H9 (cell line): ENCODE measurements around the gene GAS2. TPM values are rescaled to one million over a fixed set of nuclear protein-coding genes. Genes with fewer than 3 reads are reported as not detected.

Experiments used
- DNase-seq: peaks from one replicate; pipeline ENCODE4 v3.0.0-alpha.2; 2017
- H2AFZ ChIP-seq: one replicate; pipeline ENCODE4 v1.6.1; 2013; ENCODE audit warnings: mild to moderate bottlenecking, low read length, control low read depth, moderate library complexity
- H2AK5ac ChIP-seq: 2 replicates; pipeline ENCODE4 v1.6.1; 2013; ENCODE audit warnings: low read length, control low read depth, mixed read lengths; ENCODE audit not compliant: insufficient read length
- H2BK120ac ChIP-seq: one replicate; pipeline ENCODE4 v1.6.1; 2013; ENCODE audit warnings: low read depth, mild to moderate bottlenecking, low read length, control low read depth, inconsistent platforms; ENCODE audit not compliant: poor library complexity, severe bottlenecking
- H2BK12ac ChIP-seq: 2 replicates; pipeline ENCODE4 v1.6.1; 2013; ENCODE audit warnings: low read length, control low read depth, mixed read lengths, low read depth; ENCODE audit not compliant: insufficient read length
- H2BK15ac ChIP-seq: 2 replicates; pipeline ENCODE4 v1.6.1; 2013; ENCODE audit warnings: low read depth, low read length, control low read depth
- H2BK20ac ChIP-seq: one replicate; pipeline ENCODE4 v1.6.1; 2013; ENCODE audit warnings: low read depth, mild to moderate bottlenecking, low read length, control low read depth, inconsistent platforms; ENCODE audit not compliant: poor library complexity, severe bottlenecking
- H2BK5ac ChIP-seq: 2 replicates; pipeline ENCODE4 v1.6.1; 2013; ENCODE audit warnings: low read length, control low read depth, mixed read lengths; ENCODE audit not compliant: insufficient read length
- H3K14ac ChIP-seq: 2 replicates; pipeline ENCODE4 v1.6.1; 2013; ENCODE audit warnings: low read length, control low read depth; ENCODE audit not compliant: insufficient read depth
- H3K18ac ChIP-seq: 2 replicates; pipeline ENCODE4 v1.6.1; 2013; ENCODE audit warnings: low read depth, mild to moderate bottlenecking, mixed read lengths, low read length, control low read depth; ENCODE audit not compliant: insufficient read length
- H3K23ac ChIP-seq: 2 replicates; pipeline ENCODE4 v1.6.1; 2013; ENCODE audit warnings: low read length, control low read depth, mixed read lengths, low read depth; ENCODE audit not compliant: insufficient read length
- H3K23me2 ChIP-seq: 2 replicates; pipeline ENCODE4 v1.6.1; 2013; ENCODE audit warnings: low read depth, mild to moderate bottlenecking, mixed read lengths, low read length, control low read depth; ENCODE audit not compliant: insufficient read length, poor library complexity, severe bottlenecking
- H3K27ac ChIP-seq: 2 replicates; pipeline ENCODE4 v1.5.1; 2013; ENCODE audit warnings: low read length, control low read depth, mixed read lengths, low read depth; ENCODE audit not compliant: insufficient read length
- H3K27me3 ChIP-seq: 2 replicates; pipeline ENCODE4 v1.6.1; 2013; ENCODE audit warnings: low read length, control low read depth, inconsistent platforms; ENCODE audit not compliant: insufficient read depth
- H3K4ac ChIP-seq: 2 replicates; pipeline ENCODE4 v1.6.1; 2013; ENCODE audit warnings: low read depth, mild to moderate bottlenecking, control low read depth, inconsistent platforms, low read length, moderate library complexity
- H3K4me1 ChIP-seq: 2 replicates; pipeline ENCODE4 v1.6.1; 2013; ENCODE audit warnings: low read length, control low read depth, inconsistent platforms; ENCODE audit not compliant: insufficient read depth
- H3K4me2 ChIP-seq: 2 replicates; pipeline ENCODE4 v1.6.1; 2013; ENCODE audit warnings: low read length, control low read depth, mixed read lengths; ENCODE audit not compliant: insufficient read length, insufficient read depth
- H3K56ac ChIP-seq: 2 replicates; pipeline ENCODE4 v1.6.1; 2013; ENCODE audit warnings: low read depth, mild to moderate bottlenecking, mixed read lengths, low read length, control low read depth; ENCODE audit not compliant: insufficient read length
- H3K79me1 ChIP-seq: 2 replicates; pipeline ENCODE4 v1.6.1; 2013; ENCODE audit warnings: low read depth, mild to moderate bottlenecking, moderate library complexity, low read length, control low read depth, inconsistent platforms; ENCODE audit not compliant: insufficient read depth, poor library complexity, severe bottlenecking
- H3K79me2 ChIP-seq: 2 replicates; pipeline ENCODE4 v1.6.1; 2013; ENCODE audit warnings: low read length, control low read depth, inconsistent platforms; ENCODE audit not compliant: insufficient read depth
- H3K9ac ChIP-seq: 2 replicates; pipeline ENCODE4 v1.6.1; 2013; ENCODE audit warnings: low read length, control low read depth, mixed read lengths; ENCODE audit not compliant: insufficient read length; ENCODE audit errors: extremely low read depth
- H3K9me3 ChIP-seq: one replicate; pipeline ENCODE4 v1.6.1; 2013; ENCODE audit warnings: low read depth, low read length, inconsistent platforms; ENCODE audit not compliant: control insufficient read depth
- H3T11ph ChIP-seq: one replicate; pipeline ENCODE4 v1.6.1; 2013; ENCODE audit warnings: mild to moderate bottlenecking, low read length, control low read depth, inconsistent platforms
- H4K20me1 ChIP-seq: one replicate; pipeline ENCODE4 v1.6.1; 2013; ENCODE audit not compliant: control insufficient read depth, insufficient read length, insufficient read depth
- H4K5ac ChIP-seq: 2 replicates; pipeline ENCODE4 v1.6.1; 2013; ENCODE audit warnings: low read depth, mild to moderate bottlenecking, mixed read lengths, low read length, control low read depth; ENCODE audit not compliant: insufficient read length
- H4K8ac ChIP-seq: replicated peaks from 2 replicates; pipeline ENCODE4 v1.6.1; 2013; ENCODE audit warnings: low read length, control low read depth, mixed read lengths, low read depth; ENCODE audit not compliant: insufficient read length
- H4K91ac ChIP-seq: 2 replicates; pipeline ENCODE4 v1.6.1; 2013; ENCODE audit warnings: low read depth, mild to moderate bottlenecking, moderate library complexity, mixed read lengths, low read length, control low read depth; ENCODE audit not compliant: insufficient read length
- H3K27ac Mint-ChIP-seq, 3 experiments: 2 replicates in 2 of 3; 3 replicates in 1 of 3; pipeline ENCODE4 v1.8.0; 2020 to 2021; ENCODE audit warnings: mixed read lengths in 3 of 3, mild to moderate bottlenecking in 1 of 3, moderate library complexity in 1 of 3
- H3K27me3 Mint-ChIP-seq: 2 replicates; pipeline ENCODE4 v1.8.0; 2021; ENCODE audit warnings: low read depth, mild to moderate bottlenecking, moderate library complexity, mixed read lengths
- H3K36me3 Mint-ChIP-seq, 3 experiments: 2 replicates in 2 of 3; 3 replicates in 1 of 3; pipeline ENCODE4 v1.8.0; 2020 to 2021; ENCODE audit warnings: low read depth in 3 of 3, mixed read lengths in 3 of 3; ENCODE audit not compliant: insufficient read depth in 1 of 3
- H3K4me1 Mint-ChIP-seq, 2 experiments: 2 replicates each; pipeline ENCODE4 v1.8.0; 2020; ENCODE audit warnings: mixed read lengths in 2 of 2
- H3K4me3 Mint-ChIP-seq, 2 experiments: 2 replicates in 1 of 2; 3 replicates in 1 of 2; pipeline ENCODE4 v1.8.0; 2020 to 2021; ENCODE audit warnings: mild to moderate bottlenecking in 2 of 2, mixed read lengths in 2 of 2, moderate library complexity in 1 of 2
- H3K9me3 Mint-ChIP-seq, 2 experiments: 2 replicates in 1 of 2; 3 replicates in 1 of 2; pipeline ENCODE4 v1.8.0; 2020; ENCODE audit warnings: mild to moderate bottlenecking in 2 of 2, mixed read lengths in 2 of 2, moderate library complexity in 1 of 2
- CTCF ChIP-seq: fragments of 200-600 bp; sonication (generic); conservative IDR thresholded peaks from 3 replicates; pipeline ENCODE4 v1.8.0; 2021; ENCODE audit warnings: antibody characterized with exemption, mild to moderate bottlenecking
- WGBS: extraction: QIAGEN DNeasy Blood & Tissue Kit; methylation state at CpG from one replicate; pipeline ENCODE4 v1.1.7; 2013; ENCODE audit warnings: missing lambda C conversion rate, low lambda C conversion rate, mixed read lengths; ENCODE audit not compliant: insufficient read length; ENCODE audit errors: extremely low coverage; 5-methylcytosine and 5-hydroxymethylcytosine counted together
- total RNA-seq: library from RNA; stranded (reverse); gene quantifications from 2 replicates; pipeline ENCODE4 v1.2.1, GENCODE V29; 2021

Gene GAS2
- total RNA-seq, 1 experiment from 2014 or later, result 1.7 TPM

- no peak overlapping the region for H2BK12ac ChIP-seq
- no peak overlapping the region for H4K5ac ChIP-seq
- no peaks in the 10 kb centered on the region for H3K79me2 ChIP-seq
- H3K23ac ChIP-seq, result no peak overlapping the region
- no peaks in the 10 kb centered on the region for H3K9me3 ChIP-seq
- no peak for TF ChIP-seq CTCF
- DNase-seq, result no peak
- H3T11ph ChIP-seq, result no peak overlapping the region
- no peak overlapping the region for H3K14ac ChIP-seq
- H4K20me1 ChIP-seq, result no peaks in the 10 kb centered on the region
- H4K91ac ChIP-seq, result no peak overlapping the region
- H2BK15ac ChIP-seq, result no peak overlapping the region
- no peaks in the 10 kb centered on the region for H3K23me2 ChIP-seq
- no peaks in the 10 kb centered on the region for H3K9me3 Mint-ChIP-seq
- no peaks in the 10 kb centered on the region for H3K27me3 ChIP-seq
- H3K4ac ChIP-seq, result no peak overlapping the region
- H3K4me1 ChIP-seq, result no peaks in the 10 kb centered on the region
- peaks cover 3 to 5% of the 10 kb centered on the region in 2 experiments for H3K4me1 Mint-ChIP-seq
- H3K27ac ChIP-seq, result no peak overlapping the region
- no peak overlapping the region for H2BK20ac ChIP-seq
- H3K4me3 Mint-ChIP-seq, result no peak overlapping the region
- no peak overlapping the region for H2AK5ac ChIP-seq
- no CpG with 5 or more reads among the region's 1 CpG for WGBS
- no peaks in the 10 kb centered on the region for H3K79me1 ChIP-seq
- no peak overlapping the region for H2BK120ac ChIP-seq
- no peak overlapping the region for H3K9ac ChIP-seq
- H2BK5ac ChIP-seq, result no peak overlapping the region
- no peak overlapping the region for H3K27ac Mint-ChIP-seq
- H3K36me3 Mint-ChIP-seq, result no peaks in the 10 kb centered on the region
- H3K4me2 ChIP-seq, result no peak overlapping the region
- no peak overlapping the region for H2AFZ ChIP-seq
- no peaks in the 10 kb centered on the region for H3K27me3 Mint-ChIP-seq
- H4K8ac ChIP-seq, result no peak overlapping the region
- no peak overlapping the region for H3K18ac ChIP-seq
- H3K56ac ChIP-seq, result no peak overlapping the region
Observed at GRCh38 chr11:22795914-22796313, 129.5 kb downstream of the GAS2 start.
